ENCODE results near the gene LAMA2.

The LAMA2 gene

GRCh38 chr6:129454488-129454887 is 571.5 kb downstream of the LAMA2 start:
- TF ChIP-seq CTCF (IDR thresholded peaks at IDR 0.05; ENCODE audit: extremely low read depth, missing control alignments), result no peak
- no peak for DNase-seq (ENCODE audit: low spot score)

GRCh38 chr6:129455126-129455769 is 572.3 kb downstream of the LAMA2 start:
- DNase-seq (ENCODE audit: low spot score), result no peak
- no peak for TF ChIP-seq CTCF (IDR thresholded peaks at IDR 0.05; ENCODE audit: extremely low read depth, missing control alignments)

GRCh38 chr6:129460221-129460620 is 577.3 kb downstream of the LAMA2 start:
- no peak for DNase-seq (ENCODE audit: low spot score)
- TF ChIP-seq CTCF (IDR thresholded peaks at IDR 0.05; ENCODE audit: extremely low read depth, missing control alignments), result no peak

- no peak for TF ChIP-seq CTCF (IDR thresholded peaks at IDR 0.05; ENCODE audit: extremely low read depth, missing control alignments)
Measured at GRCh38 chr6:129469070-129469662, 586.2 kb downstream of the LAMA2 start.

GRCh38 chr6:129472239-129472638 is 589.3 kb downstream of the LAMA2 start:
- TF ChIP-seq CTCF (IDR thresholded peaks at IDR 0.05; ENCODE audit: extremely low read depth, missing control alignments), result no peak
- no peak for DNase-seq (ENCODE audit: low spot score)

More at GRCh38 chr6:129469070-129469662, 586.2 kb downstream of the LAMA2 start:
- no peak for DNase-seq (ENCODE audit: low spot score)

GRCh38 chr6:129473546-129473945 is 590.6 kb downstream of the LAMA2 start:
- no peak for DNase-seq (ENCODE audit: low spot score)
- no peak for TF ChIP-seq CTCF (IDR thresholded peaks at IDR 0.05; ENCODE audit: extremely low read depth, missing control alignments)

- TF ChIP-seq CTCF (IDR thresholded peaks at IDR 0.05; ENCODE audit: extremely low read depth, missing control alignments), result no peak
- no peak for DNase-seq (ENCODE audit: low spot score)
Measured at GRCh38 chr6:129475477-129476247, 592.7 kb downstream of the LAMA2 start.
